OCI-LY1 (cell line): ENCODE results near the gene RNF125.

Source experiments
- EZH2 ChIP-seq: fragments of 200-600 bp; sonication (generic), shearing (Covaris generic); IDR thresholded peaks from 2 replicates; pipeline ENCODE4 v1.8.0; 2017; ENCODE audit warnings: borderline replicate concordance, mixed run types, mild to moderate bottlenecking, antibody characterized with exemption, low read length, moderate library complexity, mixed read lengths
- TF ChIP-seq, protein P1 (sequence below): fragments of 200-600 bp; sonication (generic), shearing (Covaris generic); IDR thresholded peaks from 2 replicates; pipeline ENCODE4 v1.5.1; 2017; ENCODE audit warnings: mild to moderate bottlenecking, antibody characterized with exemption, low read length, moderate library complexity, mixed read lengths

DNA sequence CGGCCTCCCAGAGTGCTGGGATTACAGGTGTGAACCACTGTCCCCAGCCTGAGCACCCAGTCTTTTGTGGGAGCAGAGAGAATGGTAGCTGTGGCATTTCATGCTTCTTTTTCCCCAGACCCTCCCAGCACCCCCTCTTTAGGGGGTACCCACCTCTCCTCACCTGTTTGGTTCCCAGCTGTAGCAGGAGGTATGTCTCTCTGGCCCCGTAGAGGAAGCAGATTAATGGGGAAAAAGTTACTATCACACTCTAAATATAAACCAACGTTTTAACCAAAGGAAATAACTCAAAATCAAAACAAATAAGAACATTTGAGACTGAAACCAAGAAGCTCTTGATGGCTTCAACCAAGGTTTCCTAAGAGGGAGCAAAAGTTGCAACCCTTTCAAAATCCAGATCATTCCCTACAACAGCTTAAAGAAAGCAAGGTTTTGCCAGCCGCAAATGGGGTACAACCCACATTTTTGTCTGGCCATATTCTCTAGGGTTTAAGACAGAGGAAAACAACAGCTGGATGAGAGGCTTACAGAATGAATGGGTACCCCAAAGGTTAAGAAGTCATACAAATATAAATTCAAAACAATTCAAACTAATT, 8.0 kb downstream of the RNF125 start:
- TF ChIP-seq, protein P1, sequence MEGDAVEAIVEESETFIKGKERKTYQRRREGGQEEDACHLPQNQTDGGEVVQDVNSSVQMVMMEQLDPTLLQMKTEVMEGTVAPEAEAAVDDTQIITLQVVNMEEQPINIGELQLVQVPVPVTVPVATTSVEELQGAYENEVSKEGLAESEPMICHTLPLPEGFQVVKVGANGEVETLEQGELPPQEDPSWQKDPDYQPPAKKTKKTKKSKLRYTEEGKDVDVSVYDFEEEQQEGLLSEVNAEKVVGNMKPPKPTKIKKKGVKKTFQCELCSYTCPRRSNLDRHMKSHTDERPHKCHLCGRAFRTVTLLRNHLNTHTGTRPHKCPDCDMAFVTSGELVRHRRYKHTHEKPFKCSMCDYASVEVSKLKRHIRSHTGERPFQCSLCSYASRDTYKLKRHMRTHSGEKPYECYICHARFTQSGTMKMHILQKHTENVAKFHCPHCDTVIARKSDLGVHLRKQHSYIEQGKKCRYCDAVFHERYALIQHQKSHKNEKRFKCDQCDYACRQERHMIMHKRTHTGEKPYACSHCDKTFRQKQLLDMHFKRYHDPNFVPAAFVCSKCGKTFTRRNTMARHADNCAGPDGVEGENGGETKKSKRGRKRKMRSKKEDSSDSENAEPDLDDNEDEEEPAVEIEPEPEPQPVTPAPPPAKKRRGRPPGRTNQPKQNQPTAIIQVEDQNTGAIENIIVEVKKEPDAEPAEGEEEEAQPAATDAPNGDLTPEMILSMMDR = no peak
- TF ChIP-seq EZH2 = no peak
